ENCODE results near the gene MTCL1. TPM values are rescaled to one million over a fixed set of nuclear protein-coding genes. Genes with fewer than 3 reads are reported as not detected.

Gene MTCL1
- total and polyA plus RNA-seq, 9 of the 15 experiments (the other 6 are each of a cell fraction or from before 2014, with no cell fraction given) = 0.21 to 7.4 (median 3.7) TPM

GRCh38 chr18:8826514-8826913, 121.2 kb downstream of the MTCL1 start:
- FAIRE-seq = no peak
- Histone ChIP-seq H2AFZ (ENCODE audit: low read depth, low read length) (no peak overlapping the region), H3K27me3 (ENCODE audit: control insufficient read depth in 2 of 2, insufficient read depth in 2 of 2, low read length in 2 of 2) (peaks cover 35 to 79% of the 10 kb centered on the region in 2 experiments), H3K79me2 (ENCODE audit: control insufficient read depth, insufficient read depth, low read length) (no peaks in the 10 kb centered on the region), H3K4me1 (replicated peaks in 1 of 2; ENCODE audit: control insufficient read depth in 2 of 2, insufficient read depth in 2 of 2, low read length in 2 of 2) (peaks cover 0 to 27% of the 10 kb centered on the region in 2 experiments; a peak in 4 of 5 replicates), H3K9ac (ENCODE audit: insufficient read depth in 1 of 2, low read depth in 2 of 2, low read length in 2 of 2) (no peak overlapping the region), H3K9me1 (ENCODE audit: control insufficient read depth, insufficient read depth, low read length) (no peaks in the 10 kb centered on the region), H3K4me3 (no peak overlapping the region), H4K20me1 (replicated peaks; ENCODE audit: control insufficient read depth, insufficient read depth, low read length) (no peaks in the 10 kb centered on the region; the same call in 1 of the 2 replicates), H3K4me2 (ENCODE audit: insufficient read depth, low read length) (no peak overlapping the region), H3K27ac (ENCODE audit: extremely low read depth, low read depth, low read length) (no peak overlapping the region), H3K36me3 (ENCODE audit: control insufficient read depth, insufficient read depth, low read length) (no peaks in the 10 kb centered on the region), H3K9me3 (replicated peaks; ENCODE audit: control insufficient read depth, insufficient read depth, low read depth, low read length) (no peaks in the 10 kb centered on the region)
- in situ Hi-C loops (cut with MboI) (no loop called here), intact Hi-C loops (cut with micrococcal nuclease) (no loop called here)
- CTCF ChIA-PET (ENCODE audit: low intra/inter-chr PET ratio) = no interaction called here
- DNase-seq (ENCODE audit: extremely low read depth in 1 of 4, low spot score in 3 of 4) = no peak
- WGBS (ENCODE audit: insufficient coverage, low coverage, missing lambda C conversion rate) = 8% methylated on average over 3 of the region's 3 CpGs
- ATAC-seq = no peak
- BruUV-seq (replicated peaks) = no TSS peak
- TF ChIP-seq ZNF395 (CRISPR knock-in tag; IDR thresholded peaks at IDR 0.05) (no peak), ZC3H8 (IDR thresholded peaks at IDR 0.05) (no peak), ZNF280A (IDR thresholded peaks at IDR 0.05; ENCODE audit: low read depth, partially characterized antibody) (no peak), MAFF (IDR thresholded peaks at IDR 0.05; ENCODE audit: low read length) (no peak), ZNF165 (CRISPR knock-in tag; IDR thresholded peaks at IDR 0.05; ENCODE audit: borderline replicate concordance) (no peak), FOXP4 (CRISPR knock-in tag; IDR thresholded peaks at IDR 0.05; ENCODE audit: borderline replicate concordance) (no peak), POLR2G (IDR thresholded peaks at IDR 0.05; ENCODE audit: low read depth, low read length) (no peak), ZFP1 (CRISPR knock-in tag; IDR thresholded peaks at IDR 0.05) (no peak), ELF4 (CRISPR knock-in tag; IDR thresholded peaks at IDR 0.05) (no peak), PHF21A (IDR thresholded peaks at IDR 0.05; ENCODE audit: borderline replicate concordance, low read depth) (no peak), THRA (IDR thresholded peaks at IDR 0.05) (no peak), NFE2 (IDR thresholded peaks at IDR 0.05; ENCODE audit: low read depth) (no peak), CBFB (CRISPR knock-in tag; IDR thresholded peaks at IDR 0.05) (no peak), BRD4 (IDR thresholded peaks at IDR 0.05) (no peak), TSC22D4 (tag; IDR thresholded peaks at IDR 0.05) (no peak), L3MBTL2 (IDR thresholded peaks at IDR 0.05) (no peak), SUPT5H (IDR thresholded peaks at IDR 0.05) (no peak), CSDE1 (IDR thresholded peaks at IDR 0.05) (no peak), PHTF2 (CRISPR knock-in tag; IDR thresholded peaks at IDR 0.05) (no peak)
- POLR2A ChIA-PET = interaction anchor here (0.6 to 1.2 kb wide), 5 partner anchors 7 to 51 kb away, joined by 3 to 5 read pairs (median 3); no protein-coding TSS in a partner anchor

Measured in K562 (cell line).